ENCODE data around the gene KCNS3. TPM values are rescaled to one million over a fixed set of nuclear protein-coding genes. Genes with fewer than 3 reads are reported as not detected.

The KCNS3 gene
- total RNA-seq, 1 experiment from 2014 or later, result 1.7 TPM

- BruUV-seq (replicated peaks), result no TSS peak
- Histone ChIP-seq H3K4me1 (ENCODE audit: control insufficient read depth, insufficient read depth, low read length) (no peaks in the 10 kb centered on the region), H3K4me3 (ENCODE audit: low read depth in 2 of 2, low read length in 2 of 2) (no peak overlapping the region), H3K27ac (ENCODE audit: low read length) (no peak overlapping the region), H3K9me3 (ENCODE audit: control insufficient read depth, insufficient read depth, low read depth, low read length) (no peaks in the 10 kb centered on the region), H3K27me3 (ENCODE audit: control insufficient read depth, insufficient read depth, low read length) (no peaks in the 10 kb centered on the region), H3K36me3 (ENCODE audit: control insufficient read depth, insufficient read depth, low read length) (no peaks in the 10 kb centered on the region)
- ChIA-PET CTCF (no interaction called here), POLR2A (no interaction called here)
- intact Hi-C loops (cut with micrococcal nuclease; ENCODE audit: unreplicated experiment), result no loop called here
- DNase-seq (ENCODE audit: low read depth, low spot score) (no peak), ATAC-seq (no peak)
- no peak for TF ChIP-seq POLR2AphosphoS5 (IDR thresholded peaks at IDR 0.05; ENCODE audit: low read depth, low read length)
- TF ChIP-seq, protein P1, sequence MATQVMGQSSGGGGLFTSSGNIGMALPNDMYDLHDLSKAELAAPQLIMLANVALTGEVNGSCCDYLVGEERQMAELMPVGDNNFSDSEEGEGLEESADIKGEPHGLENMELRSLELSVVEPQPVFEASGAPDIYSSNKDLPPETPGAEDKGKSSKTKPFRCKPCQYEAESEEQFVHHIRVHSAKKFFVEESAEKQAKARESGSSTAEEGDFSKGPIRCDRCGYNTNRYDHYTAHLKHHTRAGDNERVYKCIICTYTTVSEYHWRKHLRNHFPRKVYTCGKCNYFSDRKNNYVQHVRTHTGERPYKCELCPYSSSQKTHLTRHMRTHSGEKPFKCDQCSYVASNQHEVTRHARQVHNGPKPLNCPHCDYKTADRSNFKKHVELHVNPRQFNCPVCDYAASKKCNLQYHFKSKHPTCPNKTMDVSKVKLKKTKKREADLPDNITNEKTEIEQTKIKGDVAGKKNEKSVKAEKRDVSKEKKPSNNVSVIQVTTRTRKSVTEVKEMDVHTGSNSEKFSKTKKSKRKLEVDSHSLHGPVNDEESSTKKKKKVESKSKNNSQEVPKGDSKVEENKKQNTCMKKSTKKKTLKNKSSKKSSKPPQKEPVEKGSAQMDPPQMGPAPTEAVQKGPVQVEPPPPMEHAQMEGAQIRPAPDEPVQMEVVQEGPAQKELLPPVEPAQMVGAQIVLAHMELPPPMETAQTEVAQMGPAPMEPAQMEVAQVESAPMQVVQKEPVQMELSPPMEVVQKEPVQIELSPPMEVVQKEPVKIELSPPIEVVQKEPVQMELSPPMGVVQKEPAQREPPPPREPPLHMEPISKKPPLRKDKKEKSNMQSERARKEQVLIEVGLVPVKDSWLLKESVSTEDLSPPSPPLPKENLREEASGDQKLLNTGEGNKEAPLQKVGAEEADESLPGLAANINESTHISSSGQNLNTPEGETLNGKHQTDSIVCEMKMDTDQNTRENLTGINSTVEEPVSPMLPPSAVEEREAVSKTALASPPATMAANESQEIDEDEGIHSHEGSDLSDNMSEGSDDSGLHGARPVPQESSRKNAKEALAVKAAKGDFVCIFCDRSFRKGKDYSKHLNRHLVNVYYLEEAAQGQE (IDR thresholded peaks at IDR 0.05; ENCODE audit: insufficient read depth in 1 of 2, low read depth in 2 of 2, low read length in 1 of 2), result no peak
- TF ChIP-seq SIN3A (IDR thresholded peaks at IDR 0.05; ENCODE audit: borderline replicate concordance, insufficient read depth, low read depth, low read length), result no peak
- TF ChIP-seq, protein P2, sequence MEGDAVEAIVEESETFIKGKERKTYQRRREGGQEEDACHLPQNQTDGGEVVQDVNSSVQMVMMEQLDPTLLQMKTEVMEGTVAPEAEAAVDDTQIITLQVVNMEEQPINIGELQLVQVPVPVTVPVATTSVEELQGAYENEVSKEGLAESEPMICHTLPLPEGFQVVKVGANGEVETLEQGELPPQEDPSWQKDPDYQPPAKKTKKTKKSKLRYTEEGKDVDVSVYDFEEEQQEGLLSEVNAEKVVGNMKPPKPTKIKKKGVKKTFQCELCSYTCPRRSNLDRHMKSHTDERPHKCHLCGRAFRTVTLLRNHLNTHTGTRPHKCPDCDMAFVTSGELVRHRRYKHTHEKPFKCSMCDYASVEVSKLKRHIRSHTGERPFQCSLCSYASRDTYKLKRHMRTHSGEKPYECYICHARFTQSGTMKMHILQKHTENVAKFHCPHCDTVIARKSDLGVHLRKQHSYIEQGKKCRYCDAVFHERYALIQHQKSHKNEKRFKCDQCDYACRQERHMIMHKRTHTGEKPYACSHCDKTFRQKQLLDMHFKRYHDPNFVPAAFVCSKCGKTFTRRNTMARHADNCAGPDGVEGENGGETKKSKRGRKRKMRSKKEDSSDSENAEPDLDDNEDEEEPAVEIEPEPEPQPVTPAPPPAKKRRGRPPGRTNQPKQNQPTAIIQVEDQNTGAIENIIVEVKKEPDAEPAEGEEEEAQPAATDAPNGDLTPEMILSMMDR (IDR thresholded peaks at IDR 0.05), result no peak
- TF ChIP-seq TCF7L2 (IDR thresholded peaks at IDR 0.05; ENCODE audit: low read depth, low read length), result no peak
- in situ Hi-C loops (cut with HindIII; ENCODE audit: low pct_unique_long_range_greater_than_20kb, low sequenced_read_pairs), result no loop called here
These were observed 58.1 kb downstream of the KCNS3 start for GRCh38 chr2:17936599-17936998.

DNA sequence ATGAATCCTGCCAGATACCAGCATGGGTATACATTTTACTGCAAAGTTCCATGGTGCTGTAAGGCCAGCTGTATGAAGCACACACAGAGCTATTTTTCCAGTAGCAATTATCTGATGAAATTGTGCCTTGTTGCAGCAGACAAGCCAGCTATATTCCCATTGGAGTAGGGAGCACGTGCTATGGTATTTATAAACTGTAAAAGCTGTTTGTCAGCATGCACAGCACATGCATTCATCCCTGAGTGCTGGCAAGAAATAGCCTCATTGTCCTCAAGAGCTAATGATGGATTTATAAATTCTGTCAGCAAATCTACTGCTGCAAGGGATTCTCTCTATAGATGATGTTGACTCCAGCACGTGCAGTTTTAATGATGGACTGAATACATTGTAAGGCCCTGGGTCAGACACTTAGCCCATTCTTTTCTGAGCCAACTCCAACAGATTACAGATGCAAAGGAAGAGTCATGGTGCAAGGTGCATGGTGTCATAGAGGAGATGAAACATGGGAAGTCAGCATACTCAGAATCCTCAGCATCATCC lies 61.7 kb downstream of the KCNS3 start:
- POLR2A ChIA-PET, result no interaction called here
- Histone ChIP-seq H3K4me3 (ENCODE audit: low read depth in 2 of 2, low read length in 2 of 2) (no peak overlapping the region), H3K27ac (ENCODE audit: low read length) (no peak overlapping the region), H3K27me3 (ENCODE audit: control insufficient read depth, insufficient read depth, low read length) (no peaks in the 10 kb centered on the region), H3K36me3 (ENCODE audit: control insufficient read depth, insufficient read depth, low read length) (no peaks in the 10 kb centered on the region), H3K4me1 (ENCODE audit: control insufficient read depth, insufficient read depth, low read length) (no peaks in the 10 kb centered on the region), H3K9me3 (ENCODE audit: control insufficient read depth, insufficient read depth, low read depth, low read length) (no peaks in the 10 kb centered on the region)
- in situ Hi-C loops (cut with HindIII; ENCODE audit: low pct_unique_long_range_greater_than_20kb, low sequenced_read_pairs) (no loop called here), intact Hi-C loops (cut with micrococcal nuclease; ENCODE audit: unreplicated experiment) (no loop called here)
- ATAC-seq (no peak), DNase-seq (ENCODE audit: low read depth, low spot score) (no peak)
- TF ChIP-seq, protein P2 (IDR thresholded peaks at IDR 0.05), result no peak
- TF ChIP-seq TCF7L2 (IDR thresholded peaks at IDR 0.05; ENCODE audit: low read depth, low read length) (no peak), SIN3A (IDR thresholded peaks at IDR 0.05; ENCODE audit: borderline replicate concordance, insufficient read depth, low read depth, low read length) (no peak), POLR2AphosphoS5 (IDR thresholded peaks at IDR 0.05; ENCODE audit: low read depth, low read length) (no peak)
- CTCF ChIA-PET, result no interaction called here
- BruUV-seq (replicated peaks), result no TSS peak

Measured in Panc1 (cell line).